Stimulated activated CD8-positive, alpha-beta memory T cell treated with anti-CD3 and anti-CD28 coated beads, Interleukin-12 subunit alpha, Interleukin-12 subunit beta, amount 100 ng/mL, for 24 hours (primary cell): ENCODE results near the gene TMEM50B.
"Not testable (repeated sequence)": the region's sequence is repeated elsewhere in the genome, so short reads cannot be mapped to it uniquely, and the experiment has no call there.

Experiments used
- DNase-seq: peaks from one replicate; pipeline ENCODE4 v3.0.0-alpha.2; 2020; ENCODE audit errors: extremely low read depth

TMEM50B gene

DNA sequence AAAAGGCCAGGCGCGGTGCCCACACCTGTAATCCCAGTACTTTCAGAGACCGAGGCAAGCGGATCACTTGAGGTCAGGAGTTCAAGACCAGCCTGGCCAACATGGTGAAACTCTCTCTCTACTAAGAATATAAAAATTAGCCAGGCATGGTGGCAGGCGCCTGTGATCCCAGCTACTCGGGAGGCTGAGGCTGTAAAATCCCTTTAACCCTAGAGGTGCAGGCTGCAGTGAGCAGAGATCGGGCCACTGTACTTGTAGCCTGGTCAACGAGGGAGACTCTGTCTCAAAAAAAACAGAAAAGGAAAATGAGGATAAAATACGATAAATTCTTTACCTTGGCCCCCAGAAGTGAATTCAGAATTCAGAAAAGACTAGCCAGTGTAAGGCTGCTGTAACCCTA lies 1.6 kb downstream of the TMEM50B start:
- DNase-seq = no peak

DNA sequence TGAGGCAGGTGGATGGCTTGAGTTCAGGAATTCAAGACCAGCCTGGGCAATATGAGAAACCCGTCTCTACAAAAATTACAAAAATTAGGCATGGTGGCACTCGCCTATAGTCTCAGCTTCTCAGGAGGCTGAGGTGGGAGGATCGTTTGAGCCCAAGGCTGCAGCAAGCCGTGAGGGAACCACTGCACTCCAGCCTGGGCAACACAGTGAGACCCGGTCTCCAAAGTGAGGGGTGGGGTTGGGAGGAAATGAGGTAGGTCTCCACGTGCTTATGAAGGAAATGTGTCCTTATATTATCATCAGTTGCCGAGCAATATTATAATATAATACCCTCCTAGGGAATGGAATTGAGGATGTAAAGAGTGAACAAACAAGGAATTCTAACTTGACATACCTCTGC lies 2.7 kb downstream of the TMEM50B start:
- DNase-seq = no peak

DNA sequence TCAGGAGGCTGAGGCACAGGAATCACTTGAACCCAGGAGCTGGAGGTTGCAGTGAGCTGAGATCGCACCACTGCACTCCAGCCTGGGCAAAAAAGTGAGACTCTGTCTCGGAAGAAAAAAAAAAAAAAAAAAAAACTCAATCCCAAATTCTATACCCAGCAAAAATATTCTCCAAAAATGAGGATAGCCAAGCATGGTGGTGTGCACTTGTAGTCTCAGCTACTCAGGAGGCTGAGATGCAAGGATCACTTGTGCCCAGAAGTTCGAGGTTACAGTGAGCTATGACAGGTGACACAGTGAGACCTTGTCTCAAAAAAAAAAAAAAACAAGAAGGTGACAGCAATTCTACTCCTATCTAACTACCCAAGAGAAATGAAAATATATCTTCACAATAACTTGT lies 6.4 kb downstream of the TMEM50B start:
- DNase-seq = no peak

DNA sequence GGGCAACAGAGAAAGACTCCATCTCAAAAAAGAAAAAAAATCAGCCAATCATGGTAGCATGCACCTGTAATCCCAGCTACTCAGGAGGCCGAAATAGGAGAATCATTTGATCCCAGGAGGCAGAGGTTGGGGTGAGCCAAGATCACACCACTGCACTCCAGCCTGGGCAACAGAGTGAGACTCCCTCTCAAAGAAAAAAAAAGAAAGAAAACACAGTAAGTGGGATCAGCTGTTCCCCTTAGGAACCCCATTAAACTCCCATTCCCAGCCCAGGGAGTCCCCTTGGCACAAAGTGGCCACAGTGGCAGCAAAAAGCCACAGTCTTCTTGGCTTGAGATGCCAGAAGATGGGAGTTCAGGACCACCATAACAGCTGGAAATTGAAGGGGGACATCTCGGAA lies 9.1 kb downstream of the TMEM50B start:
- DNase-seq = no peak

DNA sequence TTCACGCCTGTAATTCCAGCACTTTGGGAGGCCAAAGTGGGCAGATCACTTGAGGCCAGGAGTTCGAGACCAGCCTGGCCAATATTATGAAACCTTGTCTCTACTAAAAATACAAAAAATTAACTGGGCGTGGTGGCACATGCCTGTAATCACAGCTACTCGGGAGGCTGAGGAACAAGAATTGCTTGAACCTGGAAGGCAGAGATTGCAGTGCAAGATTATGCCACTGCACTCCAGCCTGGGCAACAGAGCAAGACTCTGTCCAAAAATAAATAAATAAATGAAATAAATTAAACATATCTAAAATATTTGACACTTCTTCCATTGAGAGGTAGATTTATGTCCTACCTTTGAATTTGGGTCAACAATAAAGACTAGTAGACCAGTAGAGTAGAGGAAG lies 10.6 kb downstream of the TMEM50B start:
- DNase-seq = not testable (repeated sequence)

DNA sequence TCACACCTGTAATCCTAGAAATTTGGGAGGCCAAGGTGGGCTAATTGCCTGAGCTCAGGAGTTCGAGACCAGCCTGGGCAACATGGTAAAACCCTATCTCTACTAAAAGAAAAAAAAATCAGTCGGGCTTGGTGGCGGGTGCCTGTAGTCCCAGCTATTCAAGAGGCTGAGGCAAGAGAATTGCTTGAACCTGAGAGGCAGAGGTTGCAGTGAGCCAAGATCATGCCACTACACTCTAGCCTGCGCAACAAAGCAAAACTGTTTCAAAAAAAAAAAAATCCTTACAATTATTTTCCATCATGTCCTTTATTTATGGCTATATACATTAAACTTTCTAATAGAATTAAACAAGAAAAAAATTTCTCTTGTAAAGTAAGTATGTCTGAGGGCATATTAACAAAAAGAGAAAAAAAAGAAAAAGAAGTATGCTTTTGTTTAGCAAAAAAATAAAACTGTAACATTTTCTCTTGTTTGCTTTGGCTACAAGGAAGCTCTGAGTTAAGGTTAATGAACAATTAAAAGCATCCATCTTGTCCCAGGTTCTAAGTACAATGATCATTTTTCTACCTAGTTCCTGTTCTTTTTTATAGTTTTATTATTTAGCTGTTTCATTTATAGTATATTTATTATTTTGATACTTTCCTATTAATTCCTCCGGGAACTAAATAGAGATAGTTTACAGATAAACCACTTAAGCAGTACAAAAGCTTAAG lies 18.1 kb downstream of the TMEM50B start:
- DNase-seq = no peak

DNA sequence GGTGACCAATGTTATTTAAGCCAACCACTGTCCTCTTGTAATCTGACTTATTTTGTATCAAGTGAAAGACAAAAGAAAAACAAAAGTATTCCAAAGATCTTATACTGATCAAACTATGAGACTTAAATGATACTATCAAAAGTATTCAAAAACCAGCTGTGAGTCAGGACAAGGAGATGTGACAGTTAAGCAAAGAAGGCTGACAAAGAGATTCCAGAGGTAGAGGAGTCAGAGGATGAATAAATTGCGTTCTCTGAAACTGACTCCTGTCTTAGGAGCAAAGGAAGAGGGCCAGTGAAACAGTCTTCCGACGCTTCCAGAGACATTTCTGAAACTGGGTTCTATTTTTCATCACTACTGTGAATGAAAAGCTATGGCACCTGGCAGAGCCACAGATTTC lies 20.9 kb downstream of the TMEM50B start:
- DNase-seq = no peak

DNA sequence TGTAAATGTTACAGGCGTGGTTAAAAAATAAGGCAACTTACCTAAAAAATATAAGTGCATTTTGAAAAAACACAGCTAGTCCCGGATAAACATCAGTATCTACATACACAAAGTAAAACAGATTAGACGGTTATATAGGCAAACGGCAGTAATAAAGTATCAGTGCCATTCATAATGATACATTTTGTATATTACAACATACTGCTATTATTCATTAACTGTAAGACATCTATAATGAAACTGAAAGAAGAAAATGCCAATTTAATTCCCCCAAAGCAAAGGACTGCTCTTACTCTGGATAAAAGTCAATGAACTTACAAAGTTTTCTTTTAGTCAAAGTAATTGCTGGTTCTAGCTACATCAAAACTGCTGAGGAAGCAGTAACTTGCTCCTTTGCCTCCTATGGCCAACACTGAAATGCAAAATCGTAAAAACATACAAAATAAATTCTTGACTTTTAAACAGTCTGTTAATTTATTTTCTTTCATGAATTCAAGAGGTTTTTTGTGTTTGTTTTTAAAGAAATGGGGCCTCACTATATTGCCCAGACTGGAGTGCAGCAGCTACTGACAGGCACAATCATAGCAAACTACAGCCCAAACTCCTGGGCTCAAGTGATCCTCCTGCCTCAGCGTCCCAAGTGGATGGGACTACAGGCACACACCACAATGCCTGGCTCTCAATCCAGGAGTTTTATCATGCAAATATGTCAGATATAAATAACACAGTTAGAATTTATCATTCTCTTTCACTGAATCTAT lies 23.9 kb downstream of the TMEM50B start:
- DNase-seq = no peak

DNA sequence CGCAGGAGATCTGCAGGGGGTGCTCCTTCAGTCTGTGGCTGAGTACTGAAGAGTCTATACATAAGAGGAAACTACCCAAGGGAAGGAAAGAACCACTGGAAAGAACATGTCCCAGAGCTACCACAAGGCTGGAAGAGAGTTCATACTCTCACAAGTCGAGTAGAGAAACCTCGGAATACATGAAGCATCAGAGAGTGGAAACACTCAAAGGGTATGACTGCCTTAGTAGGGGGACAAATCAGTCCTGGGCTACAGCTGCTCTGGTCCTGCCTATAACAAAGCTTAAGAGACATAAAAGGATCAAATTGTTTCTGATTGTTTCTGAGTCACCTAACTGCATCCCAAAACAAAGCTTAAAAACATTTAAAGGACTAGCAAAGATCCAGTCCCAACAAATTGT lies 27.4 kb downstream of the TMEM50B start:
- DNase-seq = no peak

DNA sequence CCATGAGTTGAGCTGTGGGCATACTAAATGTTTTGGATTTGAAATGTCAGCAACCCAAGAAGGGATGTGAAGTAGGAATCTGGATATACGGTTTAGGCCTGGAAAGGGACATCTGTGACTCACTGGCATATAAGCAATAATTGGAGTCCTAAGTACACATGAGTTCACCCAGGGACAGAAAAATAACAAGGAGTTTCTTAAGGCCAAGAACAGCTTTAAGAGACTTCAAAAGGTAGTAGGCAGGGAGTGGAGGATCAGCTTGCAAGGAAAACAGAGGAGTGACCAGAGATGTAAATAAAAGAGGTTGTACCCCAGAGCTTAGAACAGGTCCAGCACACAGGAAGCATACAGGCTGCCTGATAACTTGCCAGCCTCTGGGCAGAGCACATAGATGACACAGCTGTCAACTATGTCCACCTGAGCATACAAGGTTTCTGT lies 28.1 kb downstream of the TMEM50B start:
- no peak for DNase-seq

DNA sequence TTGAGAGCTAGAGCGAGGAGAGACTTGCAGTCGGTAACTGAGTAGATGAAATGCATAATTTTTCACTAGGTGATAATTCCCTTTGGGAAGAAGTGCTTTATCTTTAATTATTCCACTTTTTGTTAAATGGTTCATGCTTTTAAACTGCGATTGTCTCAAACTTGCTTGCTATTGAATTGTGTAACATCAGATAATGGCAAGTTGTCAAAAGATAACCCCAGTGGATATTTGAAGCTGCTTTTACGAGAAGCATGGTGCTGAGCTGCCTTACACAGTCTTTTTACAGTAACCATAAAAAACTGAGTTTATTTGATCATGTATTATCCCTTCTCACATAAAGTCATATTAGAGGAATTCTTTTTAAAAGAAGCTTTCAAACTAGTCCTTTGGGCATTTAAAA lies 30.2 kb downstream of the TMEM50B start:
- no peak for DNase-seq

DNA sequence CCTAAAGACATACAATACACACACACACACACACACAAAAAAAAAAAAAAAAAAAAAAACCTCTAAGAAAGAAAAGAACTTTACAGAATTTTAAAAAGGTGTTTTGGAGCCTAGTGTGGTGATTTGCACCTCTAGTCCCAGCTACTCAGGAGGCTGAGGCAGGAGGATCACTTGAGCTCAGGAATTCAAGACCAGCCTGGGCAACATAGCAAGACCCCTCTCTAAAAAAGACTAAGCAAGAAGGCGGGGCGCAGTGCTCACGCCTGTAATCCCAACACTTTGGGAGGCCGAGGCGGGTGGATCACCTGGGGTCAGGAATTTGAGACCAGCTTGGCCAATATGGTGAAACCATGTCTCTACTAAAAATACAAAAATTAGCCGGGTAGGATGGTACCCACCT lies 33.2 kb downstream of the TMEM50B start:
- DNase-seq = not testable (repeated sequence)

DNA sequence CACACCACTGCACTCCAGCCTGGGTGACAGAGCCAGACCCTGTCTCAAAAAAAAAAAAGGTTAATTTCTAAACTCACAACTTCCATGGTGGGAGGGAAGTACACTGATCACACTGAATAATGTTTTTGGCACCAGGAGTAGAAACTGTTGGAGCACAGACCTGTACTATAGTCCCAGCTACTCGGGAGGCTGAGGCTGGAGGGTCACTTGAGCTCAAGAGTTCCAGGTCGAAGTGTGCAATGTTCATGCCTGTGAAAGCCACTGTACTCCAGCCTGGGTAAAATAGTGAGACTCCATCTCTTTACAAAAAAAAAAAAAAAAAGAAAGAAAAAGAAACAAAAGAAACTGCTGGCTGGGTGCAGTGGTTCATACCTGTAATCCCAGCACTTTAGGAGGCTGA lies 35.3 kb downstream of the TMEM50B start:
- DNase-seq = no peak

DNA sequence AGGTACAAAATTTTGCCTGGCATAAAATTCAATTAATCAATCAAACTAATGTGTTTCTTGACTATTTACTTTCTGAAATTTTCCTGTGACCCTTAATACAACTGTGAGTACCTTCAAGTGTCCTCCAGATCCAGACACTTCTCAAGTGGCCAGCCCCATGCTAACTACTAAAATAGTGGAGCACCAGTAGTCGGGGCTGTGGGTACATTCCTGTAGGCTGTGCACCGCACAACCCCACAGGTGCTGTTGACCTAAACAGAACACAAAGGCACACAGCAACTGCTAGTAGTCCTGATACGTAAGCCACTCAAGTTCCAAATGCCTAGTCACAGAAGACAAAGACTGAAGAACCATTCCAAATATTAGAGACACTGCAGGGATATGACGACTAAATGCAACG lies 36.6 kb downstream of the TMEM50B start:
- no peak for DNase-seq

DNA sequence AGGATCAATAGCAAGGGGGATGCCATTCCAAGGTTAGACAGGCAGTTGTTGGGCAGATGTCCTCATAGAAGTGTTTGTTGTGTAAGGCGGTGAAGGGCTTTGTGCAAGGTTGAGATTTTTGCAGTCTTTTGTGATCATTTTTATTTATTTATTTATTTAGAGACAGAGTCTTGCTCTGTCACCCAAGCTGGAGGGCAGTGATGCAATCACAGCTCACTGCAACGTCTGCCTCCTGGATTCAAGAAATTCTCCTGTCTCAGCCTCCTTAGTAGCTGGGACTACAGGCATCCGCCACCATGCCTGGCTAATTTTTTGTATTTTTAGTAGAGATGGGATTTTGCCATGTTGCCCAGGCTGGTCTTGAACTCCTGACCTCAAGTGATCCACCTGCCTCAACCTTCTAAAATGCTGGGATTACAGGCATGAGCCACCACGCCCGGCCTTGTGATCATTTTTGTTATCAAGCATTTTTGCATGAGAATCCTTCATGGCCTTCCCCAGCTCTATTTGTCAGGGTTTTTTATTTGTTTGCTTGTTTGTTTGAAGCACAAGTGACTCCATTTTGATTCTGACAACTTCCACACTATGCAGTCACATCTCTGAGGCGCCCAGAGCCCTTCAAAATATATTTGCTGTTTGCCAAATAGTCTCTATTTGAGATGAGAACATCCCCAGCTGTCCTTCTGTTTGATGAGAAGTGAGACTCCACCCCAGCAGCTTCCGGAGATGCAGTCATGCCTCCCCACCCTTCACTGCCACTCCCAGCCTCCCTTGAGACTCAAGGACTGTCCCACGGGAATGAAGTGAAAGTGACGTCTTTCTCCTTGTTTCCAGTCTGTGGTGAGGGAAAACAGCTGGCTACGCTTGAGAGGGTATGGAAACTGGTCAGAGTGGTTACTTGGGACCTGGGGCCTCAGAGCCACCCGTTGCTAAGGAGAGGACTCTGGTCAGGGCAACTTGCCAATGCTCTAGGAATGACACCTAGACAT lies 38.0 kb downstream of the TMEM50B start:
- DNase-seq = no peak

DNA sequence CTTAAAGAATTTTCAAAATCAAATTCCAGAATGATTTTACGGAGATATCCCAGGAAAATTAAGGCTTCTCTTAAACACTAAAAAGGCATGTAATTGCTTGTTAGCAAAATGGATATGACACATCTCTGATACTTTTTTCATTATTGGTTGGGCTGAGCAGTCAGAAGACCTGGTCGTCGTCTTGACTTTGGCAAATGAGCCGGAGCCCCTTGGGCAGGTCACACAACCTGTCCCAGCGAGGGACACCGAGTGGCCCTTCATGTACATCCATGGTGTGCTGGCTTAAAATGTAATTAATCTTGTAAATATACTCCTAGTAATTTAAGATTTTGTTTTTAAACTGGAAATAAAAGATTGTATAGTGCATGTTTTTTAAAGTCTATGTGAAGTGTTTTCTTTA lies 42.6 kb downstream of the TMEM50B start:
- DNase-seq = no peak

DNA sequence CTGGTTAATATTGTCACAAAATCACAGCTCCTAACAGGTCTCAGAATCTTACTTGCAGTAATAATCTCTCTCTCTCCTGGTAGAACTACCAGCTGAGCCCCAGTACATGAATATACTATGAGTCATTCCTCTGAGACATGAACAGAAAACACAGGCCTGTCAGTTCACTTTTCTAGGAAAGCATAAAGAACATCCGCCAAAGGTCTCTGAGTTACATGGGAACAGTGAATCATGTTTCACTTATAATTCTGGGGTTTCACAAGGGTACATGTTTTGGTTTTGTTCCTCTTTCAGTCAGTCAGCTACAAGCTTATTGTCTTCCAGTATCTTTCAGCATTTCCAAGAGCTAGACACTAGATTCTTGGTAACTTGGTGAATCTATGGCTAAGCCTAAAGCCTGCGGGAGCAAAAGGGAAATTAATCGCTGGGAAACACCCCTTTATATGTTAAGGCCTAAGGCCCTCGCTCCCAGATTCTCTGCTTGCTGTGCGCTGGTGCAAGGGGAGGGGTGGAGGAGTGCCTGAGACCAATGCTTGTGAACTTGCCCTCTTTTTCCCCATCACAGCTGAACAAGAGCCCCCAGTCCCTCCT lies 44.9 kb downstream of the TMEM50B start:
- no peak for DNase-seq

DNA sequence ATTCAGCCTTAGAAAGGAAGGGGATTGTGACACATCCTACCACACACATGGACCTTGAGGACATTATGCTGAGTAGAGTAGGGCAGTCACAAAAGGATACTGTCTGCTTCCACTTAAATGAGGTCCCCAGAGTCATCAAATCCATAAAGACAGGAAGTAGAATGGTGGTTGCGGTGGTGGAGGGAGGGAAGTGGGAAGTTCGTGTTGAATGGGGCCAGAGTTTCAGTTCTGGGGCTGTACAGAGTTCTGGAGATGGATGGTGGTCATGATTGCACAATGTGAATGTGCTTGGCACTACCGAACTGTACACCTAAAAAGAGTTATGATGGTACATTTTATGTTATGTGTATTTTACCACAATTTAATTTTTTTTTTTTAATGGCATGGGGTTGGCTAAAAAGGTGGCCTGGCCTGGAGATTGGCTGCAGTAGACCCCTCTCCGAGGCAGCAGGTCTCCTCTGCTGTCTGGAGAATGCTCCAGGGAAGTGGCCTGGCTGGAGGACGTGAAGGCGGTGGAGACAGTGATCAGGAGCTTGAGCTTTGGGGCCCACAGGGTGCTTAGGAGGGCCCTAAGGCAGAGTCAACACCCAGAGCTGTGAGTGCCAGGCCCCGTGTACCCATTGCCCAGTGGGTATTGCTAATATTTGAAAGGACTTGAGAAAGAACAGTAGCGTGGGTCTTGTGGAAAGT lies 46.2 kb downstream of the TMEM50B start:
- DNase-seq = no peak

DNA sequence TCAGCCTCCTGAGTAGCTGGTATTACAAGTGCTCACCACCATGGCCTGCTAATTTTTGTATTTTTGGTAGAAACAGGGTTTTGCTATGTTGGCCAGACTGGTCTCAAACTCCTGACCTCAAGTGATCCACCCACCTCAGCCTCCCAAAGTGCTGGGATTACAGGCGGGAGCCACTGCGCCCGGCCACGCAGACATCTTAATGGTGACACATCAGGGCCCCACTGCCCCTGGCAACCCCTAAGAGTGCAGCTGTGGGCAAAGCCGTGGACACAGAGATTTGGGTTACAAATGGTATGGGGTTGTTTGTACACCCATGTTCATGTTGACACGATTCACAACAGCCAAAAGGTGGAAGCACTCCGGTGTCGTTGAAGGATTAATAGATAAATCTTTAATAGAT lies 46.8 kb downstream of the TMEM50B start:
- DNase-seq = no peak

DNA sequence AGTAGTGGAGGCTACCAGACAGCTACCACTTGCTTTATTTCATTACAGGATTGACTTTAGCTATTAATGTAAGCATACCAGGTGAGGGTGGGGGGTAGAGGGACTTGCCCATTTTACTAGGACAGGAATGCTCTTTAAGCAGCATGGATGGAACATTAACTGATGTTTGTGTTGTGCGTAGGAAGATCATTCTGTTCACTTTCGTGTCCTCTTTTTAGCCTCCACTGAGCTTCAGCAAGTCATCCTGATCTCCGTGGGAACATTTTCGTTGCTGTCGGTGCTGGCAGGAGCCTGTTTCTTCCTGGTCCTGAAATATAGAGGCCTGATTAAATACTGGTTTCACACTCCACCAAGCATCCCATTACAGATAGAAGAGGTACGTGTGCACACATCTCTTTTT lies 47.3 kb downstream of the TMEM50B start:
- no peak for DNase-seq

DNA sequence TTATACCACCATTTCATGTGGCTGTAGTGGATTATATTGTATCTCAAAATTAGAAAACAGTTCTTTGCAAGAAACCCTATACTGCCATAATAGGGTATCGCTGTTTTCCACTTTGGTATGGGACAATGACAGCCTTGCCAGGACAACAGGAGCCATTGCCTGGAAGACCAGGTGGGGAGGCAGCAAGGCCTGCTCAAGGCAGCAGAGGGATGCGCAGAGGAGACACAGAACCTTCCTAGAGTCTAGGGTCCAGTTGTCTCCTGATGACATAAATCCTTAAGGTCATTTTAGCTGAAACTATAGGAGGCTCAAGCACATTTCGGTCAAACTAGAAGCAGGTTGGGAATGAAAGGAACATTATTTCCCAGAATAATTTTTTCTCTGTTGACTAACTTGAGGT lies 48.9 kb downstream of the TMEM50B start:
- DNase-seq = no peak
